ENCODE data around the gene TYRO3.

DNA sequence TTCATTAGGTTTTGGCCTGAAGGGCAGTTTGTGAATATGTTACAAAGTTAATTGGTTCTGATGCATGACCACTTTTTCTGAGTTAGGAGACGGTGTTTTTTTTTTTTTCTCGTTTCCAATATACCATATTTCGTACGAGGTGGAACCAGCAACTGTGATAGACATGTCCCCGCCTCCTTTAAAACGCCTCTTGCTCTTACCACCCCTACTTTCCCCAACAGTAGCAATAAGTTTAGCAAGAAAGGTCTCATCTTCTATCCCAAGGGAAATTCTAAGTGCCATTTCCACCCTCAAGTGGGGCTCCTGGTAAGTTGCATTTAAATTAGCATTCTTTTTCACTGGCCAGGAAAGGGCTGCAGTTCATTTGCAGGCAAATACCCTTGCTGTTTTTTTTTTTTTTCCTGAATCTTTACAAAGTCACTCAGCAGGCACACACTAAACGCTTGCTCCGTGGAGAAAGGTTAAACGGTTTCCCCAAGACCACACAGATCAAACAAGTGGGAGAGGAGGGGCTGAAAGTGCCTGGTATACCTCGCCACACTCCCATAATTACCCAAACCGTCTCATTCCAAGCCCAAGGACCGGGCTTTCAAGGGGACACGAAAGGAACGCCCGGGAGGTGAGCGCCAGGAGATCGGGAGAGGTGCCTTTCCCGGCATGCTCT lies 61.7 kb downstream of the TYRO3 start:
- TF ChIP-seq, protein P1, sequence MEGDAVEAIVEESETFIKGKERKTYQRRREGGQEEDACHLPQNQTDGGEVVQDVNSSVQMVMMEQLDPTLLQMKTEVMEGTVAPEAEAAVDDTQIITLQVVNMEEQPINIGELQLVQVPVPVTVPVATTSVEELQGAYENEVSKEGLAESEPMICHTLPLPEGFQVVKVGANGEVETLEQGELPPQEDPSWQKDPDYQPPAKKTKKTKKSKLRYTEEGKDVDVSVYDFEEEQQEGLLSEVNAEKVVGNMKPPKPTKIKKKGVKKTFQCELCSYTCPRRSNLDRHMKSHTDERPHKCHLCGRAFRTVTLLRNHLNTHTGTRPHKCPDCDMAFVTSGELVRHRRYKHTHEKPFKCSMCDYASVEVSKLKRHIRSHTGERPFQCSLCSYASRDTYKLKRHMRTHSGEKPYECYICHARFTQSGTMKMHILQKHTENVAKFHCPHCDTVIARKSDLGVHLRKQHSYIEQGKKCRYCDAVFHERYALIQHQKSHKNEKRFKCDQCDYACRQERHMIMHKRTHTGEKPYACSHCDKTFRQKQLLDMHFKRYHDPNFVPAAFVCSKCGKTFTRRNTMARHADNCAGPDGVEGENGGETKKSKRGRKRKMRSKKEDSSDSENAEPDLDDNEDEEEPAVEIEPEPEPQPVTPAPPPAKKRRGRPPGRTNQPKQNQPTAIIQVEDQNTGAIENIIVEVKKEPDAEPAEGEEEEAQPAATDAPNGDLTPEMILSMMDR (IDR thresholded peaks at IDR 0.05; ENCODE audit: poor library complexity) = no peak
- no peak for TF ChIP-seq EZH2 (IDR thresholded peaks at IDR 0.05; ENCODE audit: borderline replicate concordance)

All from hepatocyte (in vitro differentiated cells).